Measurements from ENCODE around the gene ACAA1. TPM values are rescaled to one million over a fixed set of nuclear protein-coding genes. Genes with fewer than 3 reads are reported as not detected.

Gene ACAA1
- total RNA-seq, 1 experiment from 2014 or later, result 76.4 TPM

GRCh38 chr3:38120693-38121450 is 16.1 kb downstream of the ACAA1 start:
- no peak for TF ChIP-seq EZH2phosphoT487 (IDR thresholded peaks at IDR 0.05; ENCODE audit: borderline replicate concordance, low read length)
- TF ChIP-seq CTCF (conservative IDR thresholded peaks at IDR 0.05; ENCODE audit: low read depth, low read length), result no peak
- TF ChIP-seq EZH2 (IDR thresholded peaks at IDR 0.05; ENCODE audit: low read length, unreplicated experiment), result no peak

GRCh38 chr3:38119821-38120692 is 16.9 kb downstream of the ACAA1 start:
- Histone ChIP-seq H4K20me1 (ENCODE audit: low read length) (no peaks in the 10 kb centered on the region), H2AFZ (ENCODE audit: low read length) (no peak overlapping the region), H3K36me3 (ENCODE audit: low read depth, low read length) (peaks cover 42% of the 10 kb centered on the region), H3K27me3 (ENCODE audit: low read length) (no peaks in the 10 kb centered on the region), H3K9me3 (ENCODE audit: low read length) (no peaks in the 10 kb centered on the region), H3K79me2 (ENCODE audit: low read length) (no peaks in the 10 kb centered on the region), H3K9me2 (replicated peaks; ENCODE audit: low read length) (no peaks in the 10 kb centered on the region), H3K9ac (ENCODE audit: low read length) (no peak overlapping the region), H3K4me3 (ENCODE audit: low read length) (no peak overlapping the region), H3F3A (ENCODE audit: low read length, unreplicated experiment) (peaks cover 2% of the 10 kb centered on the region), H3K4me1 (ENCODE audit: insufficient read depth, low read length) (peaks cover 17% of the 10 kb centered on the region), H3K4me2 (ENCODE audit: low read length) (no peak overlapping the region), H3K27ac (ENCODE audit: low read length) (no peak overlapping the region)
- no TSS peak for BruUV-seq (replicated peaks)
- ChIA-PET CTCF (no interaction called here), POLR2A (ENCODE audit: unreplicated experiment) (no interaction called here)
- intact Hi-C loops (cut with micrococcal nuclease), result loop anchor here (5.0 kb wide), 1 partner anchor 227 kb away; the partner anchor contains the start of gene XYLB
- DNase-seq, result no peak
- TF ChIP-seq EZH2 (IDR thresholded peaks at IDR 0.05; ENCODE audit: low read length, unreplicated experiment) (no peak), EZH2phosphoT487 (IDR thresholded peaks at IDR 0.05; ENCODE audit: borderline replicate concordance, low read length) (no peak), CTCF (conservative IDR thresholded peaks at IDR 0.05; ENCODE audit: low read depth, low read length) (no peak)
- ATAC-seq, result no peak

More at GRCh38 chr3:38120693-38121450, 16.1 kb downstream of the ACAA1 start:
- DNase-seq (no peak), ATAC-seq (no peak)
- ChIA-PET CTCF (no interaction called here), POLR2A (ENCODE audit: unreplicated experiment) (interaction anchor here (0.5 kb wide), 1 partner anchor 956 kb away, joined by 4 read pairs; no protein-coding TSS in a partner anchor)
- H3K27ac ChIP-seq (ENCODE audit: low read length), result no peak overlapping the region
- no peak overlapping the region for H3K4me3 ChIP-seq (ENCODE audit: low read length)
- H3K9me2 ChIP-seq (replicated peaks; ENCODE audit: low read length), result no peaks in the 10 kb centered on the region
- peaks cover 3% of the 10 kb centered on the region for H3F3A ChIP-seq (ENCODE audit: low read length, unreplicated experiment)
- no peaks in the 10 kb centered on the region for H4K20me1 ChIP-seq (ENCODE audit: low read length)
- no peak overlapping the region for H2AFZ ChIP-seq (ENCODE audit: low read length)
- no peak overlapping the region for H3K4me2 ChIP-seq (ENCODE audit: low read length)
- H3K9me3 ChIP-seq (ENCODE audit: low read length), result no peaks in the 10 kb centered on the region
- BruUV-seq (replicated peaks), result no TSS peak
- H3K9ac ChIP-seq (ENCODE audit: low read length), result no peak overlapping the region
- intact Hi-C loops (cut with micrococcal nuclease), result no loop called here
- no peaks in the 10 kb centered on the region for H3K79me2 ChIP-seq (ENCODE audit: low read length)
- no peaks in the 10 kb centered on the region for H3K27me3 ChIP-seq (ENCODE audit: low read length)
- H3K36me3 ChIP-seq (ENCODE audit: low read depth, low read length), result peaks cover 47% of the 10 kb centered on the region
- peaks cover 25% of the 10 kb centered on the region for H3K4me1 ChIP-seq (ENCODE audit: insufficient read depth, low read length)

Data from PC-3 (cell line).